Measurements from ENCODE around the gene SLC34A2. TPM values are rescaled to one million over a fixed set of nuclear protein-coding genes. Genes with fewer than 3 reads are reported as not detected.

The SLC34A2 gene
- polyA plus RNA-seq, 1 donor from 2014 or later, result not detected

DNA sequence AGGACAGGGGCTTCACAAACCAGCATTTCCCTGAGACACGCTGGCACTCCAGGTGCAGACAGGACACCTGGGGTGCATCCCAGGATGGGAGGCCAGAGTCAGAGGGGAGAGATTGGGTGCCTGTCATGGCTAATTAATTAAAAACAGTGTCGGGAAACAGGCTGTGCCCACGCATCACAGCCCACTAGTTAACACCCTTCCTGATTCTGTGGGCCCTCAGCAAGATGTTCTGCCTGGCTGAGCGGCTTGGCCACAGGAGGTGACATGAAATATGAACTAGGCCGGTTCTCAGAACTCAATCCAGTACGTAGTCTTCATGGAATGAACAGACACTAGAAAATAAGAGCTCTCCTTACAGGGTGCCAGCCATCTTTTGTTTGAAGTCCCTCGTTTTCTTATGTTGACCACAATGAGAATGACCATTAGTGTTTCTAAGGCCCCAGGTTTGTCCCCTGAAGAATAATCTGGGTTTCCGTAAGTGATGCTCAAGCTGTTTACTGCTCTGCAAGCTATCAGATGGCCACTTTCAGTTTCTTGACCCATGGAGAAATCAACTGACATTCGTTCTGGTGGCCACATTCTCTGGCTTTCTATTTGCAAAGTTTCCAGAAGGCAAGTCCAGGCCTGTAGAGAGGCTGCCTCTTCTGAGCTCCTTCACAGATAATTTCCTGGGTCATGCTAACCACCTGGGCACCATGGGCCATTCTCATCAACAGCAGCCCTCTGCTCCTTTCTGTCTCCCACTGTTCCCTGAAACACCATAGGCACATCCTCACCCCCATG, 72.3 kb downstream of the SLC34A2 start:
- Mint-ChIP-seq H3K4me3 (peak overlapping the region in 3 of 4 donors; percentile 3 to 83 (median 65)), H3K9me3 (no peaks in the 10 kb centered on the region), H3K27ac (peak overlapping the region; percentile 63 to 90 (median 86)), H3K27me3 (no peaks in the 10 kb centered on the region), H3K36me3 (peaks cover 6% of the 10 kb centered on the region), H3K4me1 (peaks cover 28 to 37% (median 34%) of the 10 kb centered on the region in 3 donors)

Other genes starting within 250 kb of the SLC34A2 start
- gene SEL1L3, start 207.1 kb downstream of the SLC34A2 start, polyA plus RNA-seq, result 174 TPM

Data from IgD-negative memory B cell (primary cell).